MCF 10A (cell line): ENCODE results near the gene TAS2R60. TPM values are rescaled to one million over a fixed set of nuclear protein-coding genes. Genes with fewer than 3 reads are reported as not detected.
"Not testable (repeated sequence)": the region's sequence is repeated elsewhere in the genome, so short reads cannot be mapped to it uniquely, and the experiment has no call there.

Experiments used
- BruUV-seq: library from RNA; stranded (reverse); fragments of 400-500 nt; replicated peaks from 2 replicates; lab custom pipeline; 2021; lab: Mats Ljungman, UMichigan
- CTCF ChIA-PET: fragments of 300-600 bp; sonication (Branson Sonifier 250); formaldehyde crosslinking; extraction: SDS; loops from one replicate; lab custom pipeline; 2021; ENCODE audit warnings: antibody characterized with exemption, inconsistent platforms; lab: Yijun Ruan, JAX
- POLR2A ChIA-PET: fragments of 300-600, 350-650 bp; sonication (Branson Sonifier 250); formaldehyde crosslinking; extraction: SDS; loops from one replicate; lab custom pipeline; 2020; ENCODE audit warnings: antibody characterized with exemption, inconsistent platforms; lab: Yijun Ruan, JAX
- DNase-seq: peaks from one replicate; pipeline ENCODE4 v3.0.0-alpha.2; 2018; ENCODE audit not compliant: unreplicated experiment
- H3K27ac Mint-ChIP-seq: one replicate; pipeline ENCODE4 v1.8.0; 2022; ENCODE audit warnings: mild to moderate bottlenecking, low read depth, mixed read lengths; ENCODE audit not compliant: unreplicated experiment
- H3K27me3 Mint-ChIP-seq: one replicate; pipeline ENCODE4 v1.8.0; 2022; ENCODE audit warnings: mixed read lengths; ENCODE audit not compliant: insufficient read depth, unreplicated experiment
- H3K36me3 Mint-ChIP-seq: one replicate; pipeline ENCODE4 v1.8.0; 2022; ENCODE audit warnings: mild to moderate bottlenecking, moderate library complexity, mixed read lengths; ENCODE audit not compliant: insufficient read depth, unreplicated experiment
- H3K4me1 Mint-ChIP-seq: one replicate; pipeline ENCODE4 v1.8.0; 2022; ENCODE audit warnings: mixed read lengths; ENCODE audit not compliant: insufficient read depth, unreplicated experiment
- H3K4me3 Mint-ChIP-seq: one replicate; pipeline ENCODE4 v1.8.0; 2022; ENCODE audit warnings: mild to moderate bottlenecking, moderate library complexity, mixed read lengths; ENCODE audit not compliant: unreplicated experiment
- H3K9me3 Mint-ChIP-seq: one replicate; pipeline ENCODE4 v1.8.0; 2022; ENCODE audit warnings: mixed read lengths; ENCODE audit not compliant: unreplicated experiment
- CTCF ChIP-seq: fragments of 200-600 bp; IDR thresholded peaks from one replicate; pipeline ENCODE4 v1.8.0; 2022; ENCODE audit warnings: antibody characterized with exemption, mild to moderate bottlenecking; ENCODE audit not compliant: unreplicated experiment
- intact Hi-C: fragments of 100-400 bp; cut with micrococcal nuclease; formaldehyde crosslinking; loops from 2 replicates; pipeline ENCODE4 v1.14.1; 2022
- total RNA-seq: library from RNA; stranded (reverse); gene quantifications from 2 replicates; pipeline ENCODE4 v1.2.3, GENCODE V29; 2022

TAS2R60 gene
- total RNA-seq, 1 experiment from 2014 or later, result not detected

GRCh38 chr7:143422033-143422432 lies 21.2 kb upstream of the TAS2R60 start:
- ChIA-PET CTCF (interaction anchor here (0.6 to 4.4 kb wide), 5 partner anchors 10 to 478 kb away, joined by 3 to 33 read pairs (median 4); no protein-coding TSS in a partner anchor), POLR2A (no interaction called here)
- no peak for TF ChIP-seq CTCF
- no TSS peak for BruUV-seq
- H3K4me3 Mint-ChIP-seq, result no peak overlapping the region
- no peak for DNase-seq
- H3K36me3 Mint-ChIP-seq, result no peaks in the 10 kb centered on the region
- no peaks in the 10 kb centered on the region for H3K27me3 Mint-ChIP-seq
- H3K27ac Mint-ChIP-seq, result no peak overlapping the region
- H3K4me1 Mint-ChIP-seq, result peaks cover 17% of the 10 kb centered on the region
- no peaks in the 10 kb centered on the region for H3K9me3 Mint-ChIP-seq
- intact Hi-C loops, result no loop called here

GRCh38 chr7:143424476-143424875 lies 18.8 kb upstream of the TAS2R60 start:
- CTCF ChIA-PET, result interaction anchor here (1.0 to 1.3 kb wide), 3 partner anchors 7 to 184 kb away, joined by 3 to 8 read pairs (median 4); no protein-coding TSS in a partner anchor
- H3K27ac Mint-ChIP-seq, DNase-seq, H3K4me3 Mint-ChIP-seq, BruUV-seq, intact Hi-C loops, H3K9me3 Mint-ChIP-seq, H3K4me1 Mint-ChIP-seq, H3K36me3 Mint-ChIP-seq, H3K27me3 Mint-ChIP-seq: not testable (repeated sequence)
- POLR2A ChIA-PET, result interaction anchor here (0.6 to 0.9 kb wide), 3 partner anchors 9 to 411 kb away, joined by 3 to 4 read pairs (median 3); no protein-coding TSS in a partner anchor

- CTCF ChIA-PET, result interaction anchor here (0.7 to 1.5 kb wide), 5 partner anchors 10 to 433 kb away, joined by 3 to 9 read pairs (median 3); no protein-coding TSS in a partner anchor
- POLR2A ChIA-PET, result no interaction called here
- no TSS peak for BruUV-seq
Measured at GRCh38 chr7:143426479-143427142, 16.6 kb upstream of the TAS2R60 start.

GRCh38 chr7:143429770-143430698 lies 13.2 kb upstream of the TAS2R60 start:
- TF ChIP-seq CTCF, result no peak
- intact Hi-C loops, result no loop called here
- no TSS peak for BruUV-seq
- peak overlapping the region; percentile 62 for H3K4me3 Mint-ChIP-seq
- H3K27ac Mint-ChIP-seq, result peak overlapping the region; percentile 75
- no peaks in the 10 kb centered on the region for H3K36me3 Mint-ChIP-seq
- H3K4me1 Mint-ChIP-seq, result peaks cover 28% of the 10 kb centered on the region
- ChIA-PET CTCF (interaction anchor here (1.0 to 1.7 kb wide), 2 partner anchors 13 to 20 kb away, joined by 3 to 9 read pairs; no protein-coding TSS in a partner anchor), POLR2A (interaction anchor here (0.7 kb wide), 1 partner anchor 50 kb away, joined by 3 read pairs; no protein-coding TSS in a partner anchor)
- H3K9me3 Mint-ChIP-seq, result no peaks in the 10 kb centered on the region
- H3K27me3 Mint-ChIP-seq, result no peaks in the 10 kb centered on the region
- peak; percentile 43 for DNase-seq

More at GRCh38 chr7:143426479-143427142, 16.6 kb upstream of the TAS2R60 start:
- Mint-ChIP-seq H3K4me1 (peaks cover 18% of the 10 kb centered on the region), H3K4me3 (no peak overlapping the region), H3K9me3 (no peaks in the 10 kb centered on the region), H3K27me3 (no peaks in the 10 kb centered on the region), H3K27ac (no peak overlapping the region), H3K36me3 (no peaks in the 10 kb centered on the region)
- intact Hi-C loops, result no loop called here
- no peak for DNase-seq
- no peak for TF ChIP-seq CTCF
